CD4-positive, alpha-beta T cell (primary cell): ENCODE measurements around the gene ZNF578. TPM values are rescaled to one million over a fixed set of nuclear protein-coding genes. Genes with fewer than 3 reads are reported as not detected.
"Not testable (repeated sequence)": the region's sequence is repeated elsewhere in the genome, so short reads cannot be mapped to it uniquely, and the experiment has no call there.

Experiments
- ATAC-seq: fragments of 200-7000 bp; cut with Tn5 transposase; one replicate; pipeline ENCODE4 v1.10.0; 2022; ENCODE audit warnings: mild to moderate bottlenecking; ENCODE audit not compliant: poor library complexity
- CTCF ChIA-PET: fragments of 350-600 bp; sonication (Branson Sonifier 250); formaldehyde crosslinking; loops from one replicate; lab custom pipeline; 2021; ENCODE audit warnings: antibody characterized with exemption, inconsistent platforms; lab: Charles Lee
- POLR2A ChIA-PET: fragments of 350-600 bp; sonication (Branson Sonifier 250); formaldehyde crosslinking; loops from one replicate; lab custom pipeline; 2021; ENCODE audit warnings: antibody characterized with exemption, inconsistent platforms; lab: Charles Lee
- DNase-seq, 14 experiments: peaks; one replicate each; pipeline ENCODE4 v3.0.0-alpha.2; 2013 to 2020; ENCODE audit warnings: mixed read lengths in 2 of 14
- H3K27ac ChIP-seq, 2 donors: one replicate each; pipeline versions ENCODE4 v1.5.1 to v1.7.0; 2013; ENCODE audit warnings: low read length in 2 of 2, low read depth in 1 of 2, mild to moderate bottlenecking in 1 of 2
- H3K27me3 ChIP-seq, 2 experiments: 1 replicate in 1 of 2; 2 replicates in 1 of 2; pipeline versions ENCODE4 v1.6.1 to v1.7.0; 2013; ENCODE audit warnings: low read length in 2 of 2, control low read depth in 1 of 2, mild to moderate bottlenecking in 1 of 2, moderate library complexity in 1 of 2; ENCODE audit not compliant: insufficient read depth in 2 of 2, control insufficient read depth in 1 of 2
- H3K36me3 ChIP-seq: one replicate; pipeline ENCODE4 v1.6.1; 2013; ENCODE audit warnings: low read length, control low read depth; ENCODE audit not compliant: insufficient read depth
- H3K4me1 ChIP-seq: one replicate; pipeline ENCODE4 v1.6.1; 2013; ENCODE audit warnings: low read length, control low read depth; ENCODE audit not compliant: insufficient read depth
- H3K4me3 ChIP-seq: one replicate; pipeline ENCODE4 v1.5.1; 2013; ENCODE audit warnings: mild to moderate bottlenecking, low read length, moderate library complexity
- H3K9me3 ChIP-seq, 2 experiments: 1 replicate in 1 of 2; 2 replicates in 1 of 2; pipeline versions ENCODE4 v1.6.1 to v1.7.0; 2013; ENCODE audit warnings: low read length in 2 of 2, mild to moderate bottlenecking in 2 of 2, control low read depth in 1 of 2, moderate library complexity in 1 of 2; ENCODE audit not compliant: control insufficient read depth in 1 of 2, insufficient read depth in 1 of 2
- H3K27ac Mint-ChIP-seq: one replicate; pipeline ENCODE4 v1.8.0; 2020; ENCODE audit warnings: mixed read lengths
- H3K27me3 Mint-ChIP-seq: one replicate; pipeline ENCODE4 v1.8.0; 2021; ENCODE audit warnings: mixed read lengths
- H3K36me3 Mint-ChIP-seq: one replicate; pipeline ENCODE4 v1.8.0; 2021; ENCODE audit warnings: low read depth, mixed read lengths
- H3K4me1 Mint-ChIP-seq: one replicate; pipeline ENCODE4 v1.8.0; 2021; ENCODE audit warnings: low read depth, mixed read lengths
- H3K4me3 Mint-ChIP-seq: one replicate; pipeline ENCODE4 v1.8.0; 2020; ENCODE audit warnings: mild to moderate bottlenecking, mixed read lengths
- H3K9me3 Mint-ChIP-seq: one replicate; pipeline ENCODE4 v1.8.0; 2020; ENCODE audit warnings: mixed read lengths
- intact Hi-C, 2 experiments: fragments of 100-400 bp; cut with DNase I in 1 of 2; cut with micrococcal nuclease in 1 of 2; formaldehyde crosslinking; loops; one replicate each; pipeline versions ENCODE4 v1.15.1 to v1.9.0; 2023 to 2025; cut with DNase I, micrococcal nuclease
- total RNA-seq, 174 experiments: library from RNA in 2 of 174; stranded (reverse) in 2 of 174; gene quantifications; one replicate each; pipeline ENCODE4 v1.2.3 and lab custom pipeline; 2021 to 2026
- TF ChIP-seq, protein P1 (sequence below): fragments of 200-600 bp; IDR thresholded peaks from one replicate; pipeline ENCODE4 v1.8.0; 2022; ENCODE audit warnings: antibody characterized with exemption, mild to moderate bottlenecking

Gene ZNF578
- total RNA-seq, 2 experiments from 2014 or later, result 1.6 TPM

DNA sequence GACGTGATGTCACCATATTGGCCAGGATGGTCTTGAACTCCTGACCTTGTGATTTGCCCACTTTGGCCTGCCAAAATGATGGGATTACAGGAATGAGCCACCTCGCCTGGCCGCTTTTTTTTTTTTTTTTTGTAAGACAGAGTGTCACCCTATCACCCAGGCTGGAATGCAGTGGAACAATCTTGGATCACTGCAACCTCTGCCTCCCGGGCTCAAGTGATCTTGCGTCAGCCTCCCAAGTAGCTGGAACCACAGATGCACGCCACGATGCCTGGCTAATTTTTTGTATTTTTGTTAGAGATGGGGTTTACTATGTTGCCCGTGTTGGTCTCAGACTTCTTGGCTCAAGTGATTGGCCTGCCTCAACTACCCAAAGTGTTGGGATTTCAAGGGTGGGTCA is 45.2 kb downstream of the ZNF578 start:
- Mint-ChIP-seq H3K4me1 (no peaks in the 10 kb centered on the region), H3K27me3 (no peaks in the 10 kb centered on the region), H3K4me3 (no peak overlapping the region), H3K9me3 (peaks cover 23% of the 10 kb centered on the region), H3K27ac (no peak overlapping the region), H3K36me3 (peaks cover 85% of the 10 kb centered on the region)
- H3K36me3 ChIP-seq, result no peaks in the 10 kb centered on the region
- no peaks in the 10 kb centered on the region for H3K4me1 ChIP-seq
- H3K4me3 ChIP-seq, result no peak overlapping the region
- H3K9me3 ChIP-seq, result peaks cover 36 to 66% of the 10 kb centered on the region in 2 experiments
- ATAC-seq, result no peak
- CTCF ChIA-PET, result no interaction called here
- H3K27ac ChIP-seq, result no peak overlapping the region
- intact Hi-C loops, result no loop called here
- TF ChIP-seq, protein P1, sequence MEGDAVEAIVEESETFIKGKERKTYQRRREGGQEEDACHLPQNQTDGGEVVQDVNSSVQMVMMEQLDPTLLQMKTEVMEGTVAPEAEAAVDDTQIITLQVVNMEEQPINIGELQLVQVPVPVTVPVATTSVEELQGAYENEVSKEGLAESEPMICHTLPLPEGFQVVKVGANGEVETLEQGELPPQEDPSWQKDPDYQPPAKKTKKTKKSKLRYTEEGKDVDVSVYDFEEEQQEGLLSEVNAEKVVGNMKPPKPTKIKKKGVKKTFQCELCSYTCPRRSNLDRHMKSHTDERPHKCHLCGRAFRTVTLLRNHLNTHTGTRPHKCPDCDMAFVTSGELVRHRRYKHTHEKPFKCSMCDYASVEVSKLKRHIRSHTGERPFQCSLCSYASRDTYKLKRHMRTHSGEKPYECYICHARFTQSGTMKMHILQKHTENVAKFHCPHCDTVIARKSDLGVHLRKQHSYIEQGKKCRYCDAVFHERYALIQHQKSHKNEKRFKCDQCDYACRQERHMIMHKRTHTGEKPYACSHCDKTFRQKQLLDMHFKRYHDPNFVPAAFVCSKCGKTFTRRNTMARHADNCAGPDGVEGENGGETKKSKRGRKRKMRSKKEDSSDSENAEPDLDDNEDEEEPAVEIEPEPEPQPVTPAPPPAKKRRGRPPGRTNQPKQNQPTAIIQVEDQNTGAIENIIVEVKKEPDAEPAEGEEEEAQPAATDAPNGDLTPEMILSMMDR, result no peak
- no peak for DNase-seq
- H3K27me3 ChIP-seq, result no peaks in the 10 kb centered on the region
- POLR2A ChIA-PET, result no interaction called here

DNA sequence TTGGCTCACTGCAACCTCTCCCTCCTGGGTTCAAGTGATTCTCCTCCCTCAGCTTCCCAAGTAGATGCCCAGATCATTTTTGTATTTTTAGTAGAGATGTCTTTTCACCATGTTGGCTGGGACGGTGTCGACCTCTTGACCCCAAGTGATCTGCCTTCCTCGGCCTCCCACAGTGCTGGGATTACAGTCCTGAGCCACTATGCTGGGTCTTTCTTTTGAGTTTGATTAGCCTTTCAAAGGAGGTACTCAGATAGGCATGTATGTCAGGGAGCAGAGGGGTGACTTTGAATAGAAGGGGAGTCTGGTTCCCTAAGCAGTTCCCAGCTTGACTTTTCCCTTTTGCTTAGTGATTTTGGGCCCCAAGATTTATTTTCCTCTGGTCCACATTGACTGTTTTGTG is 47.1 kb downstream of the ZNF578 start:
- H3K36me3 ChIP-seq, H3K4me3 Mint-ChIP-seq, POLR2A ChIA-PET, H3K4me1 Mint-ChIP-seq, H3K27ac ChIP-seq, H3K27me3 ChIP-seq, ATAC-seq, CTCF ChIA-PET, DNase-seq, H3K27ac Mint-ChIP-seq, H3K27me3 Mint-ChIP-seq, H3K4me3 ChIP-seq, H3K4me1 ChIP-seq, intact Hi-C loops: not testable (repeated sequence)
- peaks cover 33 to 69% of the 10 kb centered on the region in 2 experiments for H3K9me3 ChIP-seq
- peaks cover 87% of the 10 kb centered on the region for H3K36me3 Mint-ChIP-seq
- H3K9me3 Mint-ChIP-seq, result peaks cover 24% of the 10 kb centered on the region

DNA sequence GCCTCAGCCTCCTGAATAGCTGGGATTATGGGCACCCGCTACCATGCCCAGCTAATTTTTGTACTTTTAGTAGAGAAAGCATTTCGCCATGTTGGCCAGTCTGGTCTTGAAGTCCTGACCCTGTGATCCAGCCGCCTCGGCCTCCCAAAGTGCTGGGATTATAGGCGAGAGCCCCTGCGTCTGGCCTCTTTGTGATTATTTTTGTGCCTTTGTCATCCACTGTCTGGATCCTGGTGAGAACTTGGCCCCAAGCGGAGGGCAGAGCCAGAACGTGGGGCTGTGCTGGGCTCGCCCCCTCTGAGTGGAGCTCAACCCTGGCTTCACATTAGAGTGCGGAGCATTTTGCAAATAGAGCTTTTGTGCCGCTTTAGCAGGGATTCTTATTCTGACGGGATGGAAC is 47.6 kb downstream of the ZNF578 start:
- H3K4me1 ChIP-seq, POLR2A ChIA-PET, H3K27me3 ChIP-seq, intact Hi-C loops, H3K27ac ChIP-seq, DNase-seq, H3K4me3 ChIP-seq, H3K27me3 Mint-ChIP-seq, ATAC-seq, H3K36me3 ChIP-seq, H3K4me1 Mint-ChIP-seq, H3K27ac Mint-ChIP-seq, CTCF ChIA-PET, H3K4me3 Mint-ChIP-seq: not testable (repeated sequence)
- H3K36me3 Mint-ChIP-seq, result peaks cover 87% of the 10 kb centered on the region
- H3K9me3 ChIP-seq, result peaks cover 33 to 66% of the 10 kb centered on the region in 2 experiments
- peaks cover 22% of the 10 kb centered on the region for H3K9me3 Mint-ChIP-seq

DNA sequence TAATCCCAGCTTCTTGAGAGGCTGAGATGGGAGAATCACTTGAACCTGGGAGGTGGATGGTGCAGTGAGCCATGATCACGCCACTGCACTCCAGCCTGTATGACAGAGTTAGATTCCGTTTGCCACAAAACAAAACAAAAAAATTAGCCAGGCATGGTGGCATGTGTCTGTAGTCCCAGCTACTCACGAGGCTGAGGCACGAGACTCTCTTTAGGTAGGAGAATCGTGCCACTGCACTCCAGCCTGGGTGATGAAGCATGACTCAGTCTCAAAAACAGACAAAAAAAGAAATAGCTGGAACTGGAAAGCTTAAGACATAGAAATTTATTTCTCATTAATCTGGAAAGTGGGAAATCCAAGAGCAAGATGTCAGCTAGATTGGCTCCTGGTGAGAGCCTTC is 53.9 kb downstream of the ZNF578 start:
- ATAC-seq, result no peak
- ChIA-PET POLR2A (no interaction called here), CTCF (no interaction called here)
- Mint-ChIP-seq H3K36me3 (peaks cover 94% of the 10 kb centered on the region), H3K9me3 (peaks cover 21% of the 10 kb centered on the region), H3K27ac (no peak overlapping the region), H3K4me3 (no peak overlapping the region), H3K4me1 (no peaks in the 10 kb centered on the region), H3K27me3 (no peaks in the 10 kb centered on the region)
- no peaks in the 10 kb centered on the region for H3K36me3 ChIP-seq
- H3K9me3 ChIP-seq, result peaks cover 35 to 56% of the 10 kb centered on the region in 2 experiments
- no peaks in the 10 kb centered on the region for H3K27me3 ChIP-seq
- H3K4me1 ChIP-seq, result no peaks in the 10 kb centered on the region
- no peak overlapping the region for H3K27ac ChIP-seq
- H3K4me3 ChIP-seq, result no peak overlapping the region
- TF ChIP-seq, protein P1, result no peak
- intact Hi-C loops, result no loop called here
- no peak for DNase-seq
